ENCODE results near the gene MMP10.

MMP10 gene

GRCh38 chr11:102776454-102776853, 4.0 kb downstream of the MMP10 start:
- no peaks in the 10 kb centered on the region for H3K27me3 ChIP-seq (ENCODE audit: control insufficient read depth, insufficient read depth, low read length)
- no peak overlapping the region for H3K9ac ChIP-seq (ENCODE audit: low read length)
- H3K4me1 ChIP-seq (ENCODE audit: control insufficient read depth, low read depth, low read length) = peaks cover 21% of the 10 kb centered on the region
- H3K4me3 ChIP-seq (ENCODE audit: low read length) = no peak overlapping the region
- H3K9me3 ChIP-seq (ENCODE audit: control insufficient read depth, low read depth, low read length) = no peaks in the 10 kb centered on the region
- no peak overlapping the region for H3K27ac ChIP-seq (ENCODE audit: low read length)
- H3K36me3 ChIP-seq (ENCODE audit: control insufficient read depth, low read depth, low read length) = no peaks in the 10 kb centered on the region

GRCh38 chr11:102773386-102773785, 7.0 kb downstream of the MMP10 start:
- Histone ChIP-seq H3K4me3 (ENCODE audit: low read length) (no peak overlapping the region), H3K27me3 (ENCODE audit: control insufficient read depth, insufficient read depth, low read length) (no peaks in the 10 kb centered on the region), H3K27ac (ENCODE audit: low read length) (no peak overlapping the region), H3K9ac (ENCODE audit: low read length) (no peak overlapping the region), H3K4me1 (ENCODE audit: control insufficient read depth, low read depth, low read length) (peaks cover 3% of the 10 kb centered on the region), H3K9me3 (ENCODE audit: control insufficient read depth, low read depth, low read length) (no peaks in the 10 kb centered on the region), H3K36me3 (ENCODE audit: control insufficient read depth, low read depth, low read length) (no peaks in the 10 kb centered on the region)

- H3K4me3 ChIP-seq (ENCODE audit: low read length) = no peak overlapping the region
- H3K27ac ChIP-seq (ENCODE audit: low read length) = no peak overlapping the region
Measured at GRCh38 chr11:102771351-102771750, 9.1 kb downstream of the MMP10 start.

DNA sequence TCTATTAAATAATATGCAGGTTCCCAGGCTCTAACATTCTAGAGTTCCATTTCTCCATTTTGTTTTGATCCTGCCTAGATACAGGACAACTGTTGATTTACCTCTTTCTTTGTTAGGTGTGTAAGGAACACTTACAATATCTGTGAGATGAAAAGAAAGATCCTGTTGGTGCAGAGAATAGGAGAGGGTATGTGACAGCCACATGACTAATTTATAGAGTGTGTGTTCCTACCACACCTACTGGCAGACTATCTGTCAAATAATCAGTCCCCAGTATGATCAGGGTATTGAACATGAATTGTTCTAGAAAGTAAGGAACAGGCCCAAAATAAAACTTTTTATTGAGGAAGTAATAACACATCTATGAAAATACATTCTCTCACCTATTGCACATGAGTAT, 10.2 kb downstream of the MMP10 start:
- no peak overlapping the region for H3K4me3 ChIP-seq (ENCODE audit: low read length)
- H3K4me1 ChIP-seq (ENCODE audit: control insufficient read depth, low read depth, low read length) = peaks cover 3% of the 10 kb centered on the region
- no peak overlapping the region for H3K27ac ChIP-seq (ENCODE audit: low read length)
- no peak overlapping the region for H3K9ac ChIP-seq (ENCODE audit: low read length)
- H3K9me3 ChIP-seq (ENCODE audit: control insufficient read depth, low read depth, low read length) = no peaks in the 10 kb centered on the region
- no peaks in the 10 kb centered on the region for H3K36me3 ChIP-seq (ENCODE audit: control insufficient read depth, low read depth, low read length)
- no peaks in the 10 kb centered on the region for H3K27me3 ChIP-seq (ENCODE audit: control insufficient read depth, insufficient read depth, low read length)

More at GRCh38 chr11:102771351-102771750, 9.1 kb downstream of the MMP10 start:
- Histone ChIP-seq H3K36me3 (ENCODE audit: control insufficient read depth, low read depth, low read length) (no peaks in the 10 kb centered on the region), H3K9me3 (ENCODE audit: control insufficient read depth, low read depth, low read length) (no peaks in the 10 kb centered on the region), H3K9ac (ENCODE audit: low read length) (no peak overlapping the region), H3K4me1 (ENCODE audit: control insufficient read depth, low read depth, low read length) (peaks cover 3% of the 10 kb centered on the region), H3K27me3 (ENCODE audit: control insufficient read depth, insufficient read depth, low read length) (no peaks in the 10 kb centered on the region)

- Histone ChIP-seq H3K4me3 (ENCODE audit: low read length) (no peak overlapping the region), H3K36me3 (ENCODE audit: control insufficient read depth, low read depth, low read length) (no peaks in the 10 kb centered on the region)
Measured at GRCh38 chr11:102767800-102768199, 12.6 kb downstream of the MMP10 start.

DNA sequence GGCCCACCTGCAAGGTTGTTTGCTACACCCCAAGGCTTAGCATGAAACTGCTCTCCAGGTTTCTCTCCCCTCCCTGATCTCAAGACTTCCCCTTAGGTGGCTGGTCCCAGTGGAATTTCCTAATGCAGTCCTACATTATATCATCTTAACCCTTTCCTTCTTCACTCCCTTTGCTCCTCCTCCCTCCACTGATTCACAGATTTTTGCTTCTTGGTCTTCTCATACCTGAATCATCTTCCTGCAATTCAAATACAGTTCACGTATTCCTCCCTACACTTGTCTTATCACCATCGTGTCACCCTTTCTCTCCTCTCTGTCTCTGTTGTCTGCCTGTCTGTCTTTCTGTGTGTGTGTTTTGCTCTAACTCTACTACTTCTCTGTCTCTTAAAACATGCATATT, 17.0 kb downstream of the MMP10 start:
- Histone ChIP-seq H3K9ac (ENCODE audit: low read length) (no peak overlapping the region), H3K27me3 (ENCODE audit: control insufficient read depth, insufficient read depth, low read length) (no peaks in the 10 kb centered on the region), H3K4me3 (ENCODE audit: low read length) (no peak overlapping the region), H3K36me3 (ENCODE audit: control insufficient read depth, low read depth, low read length) (no peaks in the 10 kb centered on the region), H3K9me3 (ENCODE audit: control insufficient read depth, low read depth, low read length) (no peaks in the 10 kb centered on the region), H3K27ac (ENCODE audit: low read length) (no peak overlapping the region), H3K4me1 (ENCODE audit: control insufficient read depth, low read depth, low read length) (peaks cover 6% of the 10 kb centered on the region)

More at GRCh38 chr11:102767800-102768199, 12.6 kb downstream of the MMP10 start:
- no peaks in the 10 kb centered on the region for H3K9me3 ChIP-seq (ENCODE audit: control insufficient read depth, low read depth, low read length)
- H3K9ac ChIP-seq (ENCODE audit: low read length) = no peak overlapping the region
- no peak overlapping the region for H3K27ac ChIP-seq (ENCODE audit: low read length)
- H3K27me3 ChIP-seq (ENCODE audit: control insufficient read depth, insufficient read depth, low read length) = no peaks in the 10 kb centered on the region
- H3K4me1 ChIP-seq (ENCODE audit: control insufficient read depth, low read depth, low read length) = peaks cover 3% of the 10 kb centered on the region

- Histone ChIP-seq H3K4me3 (ENCODE audit: low read length) (no peak overlapping the region), H3K36me3 (ENCODE audit: control insufficient read depth, low read depth, low read length) (no peaks in the 10 kb centered on the region), H3K9me3 (ENCODE audit: control insufficient read depth, low read depth, low read length) (no peaks in the 10 kb centered on the region), H3K9ac (ENCODE audit: low read length) (no peak overlapping the region), H3K27me3 (ENCODE audit: control insufficient read depth, insufficient read depth, low read length) (no peaks in the 10 kb centered on the region), H3K27ac (ENCODE audit: low read length) (no peak overlapping the region), H3K4me1 (ENCODE audit: control insufficient read depth, low read depth, low read length) (peaks cover 6% of the 10 kb centered on the region)
Measured at GRCh38 chr11:102762361-102762767, 18.1 kb downstream of the MMP10 start.

DNA sequence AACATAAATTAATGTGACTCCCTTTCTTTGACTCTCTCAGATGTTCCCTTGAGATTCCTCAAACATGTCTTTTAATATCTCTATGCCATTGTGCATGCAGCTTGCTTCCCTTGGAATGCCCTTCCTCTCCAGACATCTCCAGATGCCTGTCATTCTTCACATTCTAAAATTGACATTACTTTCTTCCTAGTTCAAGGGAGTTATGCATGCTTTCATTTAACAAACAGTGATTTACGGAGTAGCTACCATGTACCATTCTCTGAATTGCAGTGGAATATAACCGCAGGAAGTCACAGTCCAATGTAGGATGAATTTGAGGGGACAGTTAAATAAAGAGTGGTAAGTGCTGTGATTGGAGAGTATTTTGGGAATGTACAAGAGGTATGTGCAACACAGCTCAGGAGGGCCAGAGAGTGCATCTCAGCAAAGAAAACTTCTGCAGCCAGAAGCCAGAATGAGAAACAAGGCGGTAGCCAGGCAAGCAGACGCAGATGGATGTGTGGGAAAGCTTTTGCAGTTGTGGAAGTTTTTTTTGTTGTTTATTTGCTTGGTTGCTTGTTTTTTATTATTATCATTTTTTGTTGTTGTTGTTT, 18.7 kb downstream of the MMP10 start:
- no peaks in the 10 kb centered on the region for H3K36me3 ChIP-seq (ENCODE audit: control insufficient read depth, low read depth, low read length)
- no peak overlapping the region for H3K9ac ChIP-seq (ENCODE audit: low read length)
- H3K27me3 ChIP-seq (ENCODE audit: control insufficient read depth, insufficient read depth, low read length) = no peaks in the 10 kb centered on the region
- H3K4me3 ChIP-seq (ENCODE audit: low read length) = no peak overlapping the region
- peaks cover 6% of the 10 kb centered on the region for H3K4me1 ChIP-seq (ENCODE audit: control insufficient read depth, low read depth, low read length)
- no peak overlapping the region for H3K27ac ChIP-seq (ENCODE audit: low read length)
- no peaks in the 10 kb centered on the region for H3K9me3 ChIP-seq (ENCODE audit: control insufficient read depth, low read depth, low read length)

- no peak overlapping the region for H3K27ac ChIP-seq (ENCODE audit: low read length)
- no peaks in the 10 kb centered on the region for H3K9me3 ChIP-seq (ENCODE audit: control insufficient read depth, low read depth, low read length)
- no peak overlapping the region for H3K4me3 ChIP-seq (ENCODE audit: low read length)
- no peak overlapping the region for H3K9ac ChIP-seq (ENCODE audit: low read length)
- H3K27me3 ChIP-seq (ENCODE audit: control insufficient read depth, insufficient read depth, low read length) = no peaks in the 10 kb centered on the region
- peaks cover 6% of the 10 kb centered on the region for H3K4me1 ChIP-seq (ENCODE audit: control insufficient read depth, low read depth, low read length)
- H3K36me3 ChIP-seq (ENCODE audit: control insufficient read depth, low read depth, low read length) = no peaks in the 10 kb centered on the region
Measured at GRCh38 chr11:102760344-102761035, 19.9 kb downstream of the MMP10 start.

DNA sequence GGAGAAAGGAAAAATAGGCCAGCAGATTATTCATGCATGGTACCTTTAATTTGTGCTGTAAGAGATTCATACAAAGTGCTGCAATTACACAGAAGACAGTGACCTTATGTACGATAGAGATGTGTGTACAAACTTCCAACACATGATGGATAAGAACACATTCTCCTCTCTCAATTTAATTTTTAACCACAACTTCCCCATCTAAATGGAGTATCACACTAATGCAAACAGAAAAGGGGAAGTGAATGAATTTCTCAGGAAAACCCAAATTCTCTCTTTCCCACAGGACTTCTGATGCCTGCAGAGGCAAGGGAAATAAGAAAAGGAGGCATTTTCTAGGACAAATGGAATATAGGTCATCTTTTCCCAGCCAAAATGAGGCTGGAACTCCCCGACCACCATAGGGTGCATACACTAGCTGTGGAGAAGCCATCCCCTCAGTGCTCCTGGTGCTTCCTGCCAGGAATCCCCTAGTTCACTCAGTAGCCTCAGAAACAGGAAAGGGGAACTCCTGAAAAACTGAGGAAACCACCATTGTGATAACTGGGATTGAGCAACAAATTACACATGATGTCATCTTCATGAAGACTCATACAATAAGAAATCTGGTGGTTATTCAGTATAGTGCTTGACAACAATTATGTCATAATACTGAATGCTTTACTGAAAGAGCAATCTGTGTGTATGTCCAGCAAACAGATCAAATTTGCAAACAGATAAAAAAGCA, 22.4 kb downstream of the MMP10 start:
- H3K4me3 ChIP-seq (ENCODE audit: low read length) = no peak overlapping the region
- no peaks in the 10 kb centered on the region for H3K9me3 ChIP-seq (ENCODE audit: control insufficient read depth, low read depth, low read length)
- no peak overlapping the region for H3K27ac ChIP-seq (ENCODE audit: low read length)
- H3K36me3 ChIP-seq (ENCODE audit: control insufficient read depth, low read depth, low read length) = no peaks in the 10 kb centered on the region
- H3K9ac ChIP-seq (ENCODE audit: low read length) = no peak overlapping the region
- no peaks in the 10 kb centered on the region for H3K27me3 ChIP-seq (ENCODE audit: control insufficient read depth, insufficient read depth, low read length)
- peaks cover 6% of the 10 kb centered on the region for H3K4me1 ChIP-seq (ENCODE audit: control insufficient read depth, low read depth, low read length)

- no peaks in the 10 kb centered on the region for H3K27me3 ChIP-seq (ENCODE audit: control insufficient read depth, insufficient read depth, low read length)
- no peak overlapping the region for H3K27ac ChIP-seq (ENCODE audit: low read length)
- H3K36me3 ChIP-seq (ENCODE audit: control insufficient read depth, low read depth, low read length) = no peaks in the 10 kb centered on the region
- H3K4me1 ChIP-seq (ENCODE audit: control insufficient read depth, low read depth, low read length) = peaks cover 11% of the 10 kb centered on the region
- H3K9me3 ChIP-seq (ENCODE audit: control insufficient read depth, low read depth, low read length) = no peaks in the 10 kb centered on the region
- no peak overlapping the region for H3K4me3 ChIP-seq (ENCODE audit: low read length)
- no peak overlapping the region for H3K9ac ChIP-seq (ENCODE audit: low read length)
Measured at GRCh38 chr11:102753267-102753666, 27.2 kb downstream of the MMP10 start.
